Measurements from ENCODE around the gene VIL1. TPM values are rescaled to one million over a fixed set of nuclear protein-coding genes. Genes with fewer than 3 reads are reported as not detected.

Gene VIL1
- total RNA-seq, 1 experiment from 2014 or later, result 4.2 TPM

DNA sequence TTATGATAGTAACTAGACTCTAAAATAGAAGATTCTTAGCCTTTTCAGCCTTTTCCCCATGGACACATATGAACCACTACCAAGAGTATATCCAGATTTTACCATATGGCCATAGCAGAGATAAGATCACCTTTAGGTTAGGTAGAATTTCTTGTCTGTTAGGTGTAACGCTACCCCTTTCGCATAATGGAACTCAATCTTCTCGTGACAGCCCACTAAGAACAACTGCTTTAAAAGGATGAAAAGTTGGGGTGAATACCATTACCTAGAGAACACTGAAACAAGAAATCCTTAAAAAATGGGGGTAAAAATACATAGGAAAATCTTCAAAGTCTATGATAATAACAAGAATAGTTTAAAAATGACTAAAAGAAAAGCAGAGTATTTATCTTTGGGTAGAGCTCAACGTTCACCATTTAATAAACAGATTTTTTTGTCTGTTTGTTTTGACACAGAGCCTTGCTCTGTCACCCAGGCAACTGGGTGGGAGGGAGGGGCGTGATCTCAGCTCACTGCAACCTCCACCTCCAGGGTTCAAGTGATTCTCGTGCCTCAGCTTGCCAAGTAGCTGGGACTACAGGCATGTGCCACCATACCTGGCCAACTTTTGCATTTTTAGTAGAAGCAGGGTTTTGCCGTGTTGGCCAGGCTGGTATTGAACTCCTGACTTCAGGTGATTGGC lies 67.2 kb downstream of the VIL1 start:
- Histone ChIP-seq H3K56ac (ENCODE audit: insufficient read length, low read depth, low read length) (no peak overlapping the region), H3T11ph (ENCODE audit: low read length) (no peak overlapping the region), H3K4ac (ENCODE audit: low read depth, low read length) (no peak overlapping the region), H4K5ac (ENCODE audit: insufficient read length, low read depth, low read length) (no peak overlapping the region), H3K14ac (ENCODE audit: insufficient read depth, low read length) (no peak overlapping the region), H3K23me2 (ENCODE audit: insufficient read length, low read depth, low read length, poor library complexity, severe bottlenecking) (peaks cover 3% of the 10 kb centered on the region), H3K18ac (ENCODE audit: insufficient read length, low read depth, low read length) (no peak overlapping the region), H2BK20ac (ENCODE audit: low read depth, low read length, poor library complexity, severe bottlenecking) (no peak overlapping the region), H4K20me1 (ENCODE audit: control insufficient read depth, insufficient read depth, insufficient read length) (no peaks in the 10 kb centered on the region), H2BK5ac (ENCODE audit: insufficient read length, low read length) (no peak overlapping the region), H3K27me3 (ENCODE audit: insufficient read depth, low read length) (no peaks in the 10 kb centered on the region), H4K8ac (replicated peaks; ENCODE audit: insufficient read length, low read depth, low read length) (no peak overlapping the region), H3K4me2 (ENCODE audit: insufficient read depth, insufficient read length, low read length) (no peak overlapping the region), H3K27ac (ENCODE audit: insufficient read length, low read depth, low read length) (no peak overlapping the region), H3K79me1 (ENCODE audit: insufficient read depth, low read depth, low read length, poor library complexity, severe bottlenecking) (no peaks in the 10 kb centered on the region), H2BK15ac (ENCODE audit: low read depth, low read length) (no peak overlapping the region), H2AFZ (ENCODE audit: low read length) (no peak overlapping the region), H3K9me3 (ENCODE audit: control insufficient read depth, low read depth, low read length) (no peaks in the 10 kb centered on the region), H3K4me1 (ENCODE audit: insufficient read depth, low read length) (no peaks in the 10 kb centered on the region), H2BK12ac (ENCODE audit: insufficient read length, low read depth, low read length) (no peak overlapping the region), H3K79me2 (ENCODE audit: insufficient read depth, low read length) (no peaks in the 10 kb centered on the region), H2BK120ac (ENCODE audit: low read depth, low read length, poor library complexity, severe bottlenecking) (no peak overlapping the region), H3K9ac (ENCODE audit: extremely low read depth, insufficient read length, low read length) (no peak overlapping the region), H3K23ac (ENCODE audit: insufficient read length, low read depth, low read length) (no peak overlapping the region), H2AK5ac (ENCODE audit: insufficient read length, low read length) (no peak overlapping the region), H4K91ac (ENCODE audit: insufficient read length, low read depth, low read length) (no peak overlapping the region)
- DNase-seq, result no peak
- Mint-ChIP-seq H3K4me1 (no peaks in the 10 kb centered on the region), H3K27me3 (ENCODE audit: low read depth) (no peaks in the 10 kb centered on the region), H3K36me3 (ENCODE audit: insufficient read depth in 1 of 3, low read depth in 3 of 3) (peaks cover 27 to 82% (median 78%) of the 10 kb centered on the region in 3 experiments; a peak in 6 of 7 replicates), H3K4me3 (no peak overlapping the region), H3K9me3 (no peaks in the 10 kb centered on the region), H3K27ac (peak overlapping the region in 1 of 3 experiments; percentile 14; a peak in 1 of 7 replicates)
- no CpG with 5 or more reads among the region's 7 CpGs for WGBS (ENCODE audit: extremely low coverage, insufficient read length, low lambda C conversion rate)
- TF ChIP-seq, protein P1, sequence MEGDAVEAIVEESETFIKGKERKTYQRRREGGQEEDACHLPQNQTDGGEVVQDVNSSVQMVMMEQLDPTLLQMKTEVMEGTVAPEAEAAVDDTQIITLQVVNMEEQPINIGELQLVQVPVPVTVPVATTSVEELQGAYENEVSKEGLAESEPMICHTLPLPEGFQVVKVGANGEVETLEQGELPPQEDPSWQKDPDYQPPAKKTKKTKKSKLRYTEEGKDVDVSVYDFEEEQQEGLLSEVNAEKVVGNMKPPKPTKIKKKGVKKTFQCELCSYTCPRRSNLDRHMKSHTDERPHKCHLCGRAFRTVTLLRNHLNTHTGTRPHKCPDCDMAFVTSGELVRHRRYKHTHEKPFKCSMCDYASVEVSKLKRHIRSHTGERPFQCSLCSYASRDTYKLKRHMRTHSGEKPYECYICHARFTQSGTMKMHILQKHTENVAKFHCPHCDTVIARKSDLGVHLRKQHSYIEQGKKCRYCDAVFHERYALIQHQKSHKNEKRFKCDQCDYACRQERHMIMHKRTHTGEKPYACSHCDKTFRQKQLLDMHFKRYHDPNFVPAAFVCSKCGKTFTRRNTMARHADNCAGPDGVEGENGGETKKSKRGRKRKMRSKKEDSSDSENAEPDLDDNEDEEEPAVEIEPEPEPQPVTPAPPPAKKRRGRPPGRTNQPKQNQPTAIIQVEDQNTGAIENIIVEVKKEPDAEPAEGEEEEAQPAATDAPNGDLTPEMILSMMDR (conservative IDR thresholded peaks at IDR 0.05), result no peak

Data from H9 (cell line).